ENCODE results near the gene PPIP5K2. TPM values are rescaled to one million over a fixed set of nuclear protein-coding genes. Genes with fewer than 3 reads are reported as not detected.

Gene PPIP5K2
- total RNA-seq, 1 donor from 2014 or later: 64.4 TPM

DNA sequence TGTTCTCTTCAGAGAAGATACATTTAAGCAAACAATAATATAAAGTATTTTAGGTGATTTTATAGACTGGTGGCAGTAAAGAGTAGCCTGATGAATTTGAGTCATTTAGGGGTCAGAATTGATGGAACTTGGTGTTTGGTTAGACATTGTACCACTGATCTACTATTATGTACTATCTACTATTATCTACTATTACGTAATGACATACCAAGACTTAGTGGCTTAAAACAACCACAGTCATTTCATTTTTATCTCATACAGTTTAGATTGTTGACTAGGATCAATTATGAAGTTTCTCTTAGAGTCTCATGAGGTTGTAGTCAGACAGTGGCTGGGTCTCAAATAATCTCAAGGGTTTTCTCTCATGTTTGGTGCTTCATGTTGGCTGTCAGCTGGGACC, 54.0 kb downstream of the PPIP5K2 start:
- DNase-seq (ENCODE audit: extremely low spot score, unreplicated experiment): no peak
- no peak overlapping the region for H3K4me3 Mint-ChIP-seq (ENCODE audit: unreplicated experiment)
- no peaks in the 10 kb centered on the region for H3K4me1 Mint-ChIP-seq (ENCODE audit: unreplicated experiment)
- H3K27me3 Mint-ChIP-seq (ENCODE audit: unreplicated experiment): no peaks in the 10 kb centered on the region
- peaks cover 17% of the 10 kb centered on the region for H3K36me3 Mint-ChIP-seq (ENCODE audit: unreplicated experiment)
- TF ChIP-seq, protein P1, sequence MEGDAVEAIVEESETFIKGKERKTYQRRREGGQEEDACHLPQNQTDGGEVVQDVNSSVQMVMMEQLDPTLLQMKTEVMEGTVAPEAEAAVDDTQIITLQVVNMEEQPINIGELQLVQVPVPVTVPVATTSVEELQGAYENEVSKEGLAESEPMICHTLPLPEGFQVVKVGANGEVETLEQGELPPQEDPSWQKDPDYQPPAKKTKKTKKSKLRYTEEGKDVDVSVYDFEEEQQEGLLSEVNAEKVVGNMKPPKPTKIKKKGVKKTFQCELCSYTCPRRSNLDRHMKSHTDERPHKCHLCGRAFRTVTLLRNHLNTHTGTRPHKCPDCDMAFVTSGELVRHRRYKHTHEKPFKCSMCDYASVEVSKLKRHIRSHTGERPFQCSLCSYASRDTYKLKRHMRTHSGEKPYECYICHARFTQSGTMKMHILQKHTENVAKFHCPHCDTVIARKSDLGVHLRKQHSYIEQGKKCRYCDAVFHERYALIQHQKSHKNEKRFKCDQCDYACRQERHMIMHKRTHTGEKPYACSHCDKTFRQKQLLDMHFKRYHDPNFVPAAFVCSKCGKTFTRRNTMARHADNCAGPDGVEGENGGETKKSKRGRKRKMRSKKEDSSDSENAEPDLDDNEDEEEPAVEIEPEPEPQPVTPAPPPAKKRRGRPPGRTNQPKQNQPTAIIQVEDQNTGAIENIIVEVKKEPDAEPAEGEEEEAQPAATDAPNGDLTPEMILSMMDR (IDR thresholded peaks at IDR 0.05): no peak
- no peaks in the 10 kb centered on the region for H3K9me3 Mint-ChIP-seq (ENCODE audit: unreplicated experiment)
- no peak overlapping the region for H3K27ac Mint-ChIP-seq (ENCODE audit: unreplicated experiment)

GRCh38 chr5:103177543-103177942, 57.4 kb downstream of the PPIP5K2 start:
- H3K4me1 Mint-ChIP-seq (ENCODE audit: unreplicated experiment): no peaks in the 10 kb centered on the region
- no peak overlapping the region for H3K27ac Mint-ChIP-seq (ENCODE audit: unreplicated experiment)
- DNase-seq (ENCODE audit: extremely low spot score, unreplicated experiment): no peak
- H3K36me3 Mint-ChIP-seq (ENCODE audit: unreplicated experiment): peaks cover 28% of the 10 kb centered on the region
- TF ChIP-seq, protein P1 (IDR thresholded peaks at IDR 0.05): no peak
- no peak overlapping the region for H3K4me3 Mint-ChIP-seq (ENCODE audit: unreplicated experiment)
- H3K9me3 Mint-ChIP-seq (ENCODE audit: unreplicated experiment): no peaks in the 10 kb centered on the region
- no peaks in the 10 kb centered on the region for H3K27me3 Mint-ChIP-seq (ENCODE audit: unreplicated experiment)

DNA sequence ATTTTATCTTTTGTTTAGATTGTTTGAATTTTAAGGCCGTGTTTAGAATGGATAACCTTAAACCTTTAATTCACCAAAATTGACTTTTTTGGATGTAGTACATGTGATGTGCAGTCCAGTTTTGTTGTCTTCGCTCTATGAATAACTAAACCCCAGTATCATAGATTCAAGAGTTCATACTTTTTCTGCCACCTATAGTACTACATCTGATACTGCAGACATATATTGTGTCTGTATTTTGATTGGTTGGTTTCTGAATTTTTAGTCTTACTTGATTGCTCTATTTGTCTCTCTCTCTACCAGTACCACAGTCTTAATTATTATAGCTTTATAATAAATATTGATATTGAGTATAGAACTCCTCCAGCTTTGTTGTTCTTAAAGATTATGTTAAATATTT, 58.1 kb downstream of the PPIP5K2 start:
- H3K27ac Mint-ChIP-seq (ENCODE audit: unreplicated experiment): no peak overlapping the region
- no peak for DNase-seq (ENCODE audit: extremely low spot score, unreplicated experiment)
- H3K4me3 Mint-ChIP-seq (ENCODE audit: unreplicated experiment): no peak overlapping the region
- TF ChIP-seq, protein P1 (IDR thresholded peaks at IDR 0.05): no peak
- no peaks in the 10 kb centered on the region for H3K4me1 Mint-ChIP-seq (ENCODE audit: unreplicated experiment)
- H3K27me3 Mint-ChIP-seq (ENCODE audit: unreplicated experiment): no peaks in the 10 kb centered on the region
- H3K36me3 Mint-ChIP-seq (ENCODE audit: unreplicated experiment): peaks cover 32% of the 10 kb centered on the region
- no peaks in the 10 kb centered on the region for H3K9me3 Mint-ChIP-seq (ENCODE audit: unreplicated experiment)

DNA sequence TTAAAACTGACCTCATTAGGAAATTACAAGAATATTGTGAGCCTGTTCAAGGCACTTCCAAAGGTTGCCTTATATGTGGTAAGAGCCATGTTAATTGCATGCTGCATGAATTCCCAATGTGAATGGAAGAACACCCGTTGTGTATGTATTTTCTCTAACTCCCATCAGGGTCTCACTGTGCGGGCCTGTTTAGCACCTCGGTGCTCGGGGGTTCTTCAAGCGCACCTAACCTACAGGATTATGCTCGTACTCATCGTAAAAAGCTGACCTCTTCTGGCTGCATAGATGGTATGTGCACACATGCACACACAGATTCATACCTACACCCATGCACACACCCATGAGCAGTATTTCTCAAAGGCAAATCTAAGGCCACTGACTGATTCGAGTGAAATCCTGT, 66.1 kb downstream of the PPIP5K2 start:
- H3K4me3 Mint-ChIP-seq (ENCODE audit: unreplicated experiment): no peak overlapping the region
- no peak for DNase-seq (ENCODE audit: extremely low spot score, unreplicated experiment)
- H3K9me3 Mint-ChIP-seq (ENCODE audit: unreplicated experiment): no peaks in the 10 kb centered on the region
- TF ChIP-seq, protein P1 (IDR thresholded peaks at IDR 0.05): no peak
- no peak overlapping the region for H3K27ac Mint-ChIP-seq (ENCODE audit: unreplicated experiment)
- no peaks in the 10 kb centered on the region for H3K27me3 Mint-ChIP-seq (ENCODE audit: unreplicated experiment)
- no peaks in the 10 kb centered on the region for H3K4me1 Mint-ChIP-seq (ENCODE audit: unreplicated experiment)
- peaks cover 45% of the 10 kb centered on the region for H3K36me3 Mint-ChIP-seq (ENCODE audit: unreplicated experiment)

GRCh38 chr5:103188436-103188835, 68.3 kb downstream of the PPIP5K2 start:
- no peak overlapping the region for H3K4me3 Mint-ChIP-seq (ENCODE audit: unreplicated experiment)
- H3K36me3 Mint-ChIP-seq (ENCODE audit: unreplicated experiment): peaks cover 38% of the 10 kb centered on the region
- H3K27ac Mint-ChIP-seq (ENCODE audit: unreplicated experiment): no peak overlapping the region
- no peaks in the 10 kb centered on the region for H3K4me1 Mint-ChIP-seq (ENCODE audit: unreplicated experiment)
- no peaks in the 10 kb centered on the region for H3K27me3 Mint-ChIP-seq (ENCODE audit: unreplicated experiment)
- H3K9me3 Mint-ChIP-seq (ENCODE audit: unreplicated experiment): no peaks in the 10 kb centered on the region
- TF ChIP-seq, protein P1 (IDR thresholded peaks at IDR 0.05): no peak
- DNase-seq (ENCODE audit: extremely low spot score, unreplicated experiment): no peak
